Left lobe of liver (tissue), 2 donors: ENCODE data around the gene SIK1. TPM values are rescaled to one million over a fixed set of nuclear protein-coding genes. Genes with fewer than 3 reads are reported as not detected.
"Not testable (repeated sequence)": the region's sequence is repeated elsewhere in the genome, so short reads cannot be mapped to it uniquely, and the experiment has no call there.

ENCODE experiments used
- ATAC-seq: fragments of 200-7000 bp; cut with Tn5 transposase; one replicate; pipeline ENCODE4 v1.9.1; 2020; ENCODE audit warnings: mild to moderate bottlenecking, moderate library complexity
- DNase-seq: peaks from one replicate; pipeline ENCODE4 v3.0.0-alpha.2; 2020; ENCODE audit warnings: low spot score
- total RNA-seq: library from RNA; stranded (reverse); gene quantifications from one replicate; pipeline ENCODE4 v1.2.1, GENCODE V29; 2021
- donor health status: DM: no; HTN: no; CAD: no; lungs with moderate emphysema.
- donor health status: DM: no; HTN: yes; CAD: no.

Gene SIK1
- total RNA-seq, 1 donor from 2014 or later = 6.3 TPM

GRCh38 chr21:43440835-43441727 lies 14.2 kb upstream of the SIK1 start:
- ATAC-seq = peak; percentile 93
- DNase-seq = not testable (repeated sequence)

- peak; percentile 10 for DNase-seq
- ATAC-seq = not testable (repeated sequence)
Measured at GRCh38 chr21:43439316-43440075, 12.6 kb upstream of the SIK1 start.

- not testable (repeated sequence) for ATAC-seq, DNase-seq
Measured at GRCh38 chr21:43436272-43436671, 9.3 kb upstream of the SIK1 start.

GRCh38 chr21:43433340-43434136 lies 6.6 kb upstream of the SIK1 start:
- ATAC-seq, DNase-seq: not testable (repeated sequence)

GRCh38 chr21:43430830-43431416 lies 4.0 kb upstream of the SIK1 start:
- DNase-seq = not testable (repeated sequence)
- peak; percentile 41 for ATAC-seq

GRCh38 chr21:43428964-43429363 lies 2.0 kb upstream of the SIK1 start:
- ATAC-seq = peak; percentile 56
- not testable (repeated sequence) for DNase-seq

GRCh38 chr21:43427242-43427559 lies 270 bp upstream of the SIK1 start:
- ATAC-seq = peak; percentile 73
- not testable (repeated sequence) for DNase-seq

- not testable (repeated sequence) for DNase-seq
- peak; percentile 4 for ATAC-seq
Measured at GRCh38 chr21:43426004-43426403, 927 bp downstream of the SIK1 start.

- DNase-seq, ATAC-seq: not testable (repeated sequence)
Measured at GRCh38 chr21:43419475-43419874, 7.5 kb downstream of the SIK1 start.

- DNase-seq, ATAC-seq: not testable (repeated sequence)
Measured at GRCh38 chr21:43414576-43414975, 12.4 kb downstream of the SIK1 start.

GRCh38 chr21:43412020-43412788 lies 14.7 kb downstream of the SIK1 start:
- not testable (repeated sequence) for ATAC-seq, DNase-seq

- not testable (repeated sequence) for ATAC-seq
Measured at GRCh38 chr21:43410456-43411068, 16.4 kb downstream of the SIK1 start.

GRCh38 chr21:43407139-43407538 lies 19.8 kb downstream of the SIK1 start:
- ATAC-seq = peak; percentile 42
- DNase-seq = not testable (repeated sequence)

More at GRCh38 chr21:43410456-43411068, 16.4 kb downstream of the SIK1 start:
- DNase-seq = not testable (repeated sequence)

- not testable (repeated sequence) for DNase-seq
- peak; percentile 45 for ATAC-seq
Measured at GRCh38 chr21:43404450-43404849, 22.5 kb downstream of the SIK1 start.

GRCh38 chr21:43403651-43404430 lies 23.1 kb downstream of the SIK1 start:
- ATAC-seq (peak; percentile 95), DNase-seq (peak; percentile 90)

- not testable (repeated sequence) for ATAC-seq, DNase-seq
Measured at GRCh38 chr21:43401125-43401524, 25.8 kb downstream of the SIK1 start.

GRCh38 chr21:43399595-43400015 lies 27.3 kb downstream of the SIK1 start:
- DNase-seq, ATAC-seq: not testable (repeated sequence)

GRCh38 chr21:43399136-43399535 lies 27.8 kb downstream of the SIK1 start:
- ATAC-seq, DNase-seq: not testable (repeated sequence)
